Liver (tissue), 9 donors: ENCODE results near the gene DYNLT2. TPM values are rescaled to one million over a fixed set of nuclear protein-coding genes. Genes with fewer than 3 reads are reported as not detected.

Experiments used
- DNase-seq: peaks from one replicate; pipeline ENCODE4 v3.0.0-alpha.2; 2017; ENCODE audit warnings: low spot score
- H3K27ac ChIP-seq, 2 donors: one replicate each; pipeline ENCODE4 v1.7.0; 2013; ENCODE audit warnings: inconsistent platforms in 2 of 2, low read length in 2 of 2, control low read depth in 1 of 2, low read depth in 1 of 2, mild to moderate bottlenecking in 1 of 2
- H3K27me3 ChIP-seq, 4 donors: one replicate each; pipeline versions ENCODE4 v1.6.1 to v1.7.0; 2013; ENCODE audit warnings: low read length in 3 of 4, inconsistent platforms in 1 of 4, mild to moderate bottlenecking in 1 of 4, moderate library complexity in 1 of 4; ENCODE audit not compliant: control insufficient read depth in 4 of 4, insufficient read depth in 4 of 4
- H3K36me3 ChIP-seq, 4 donors: one replicate each; pipeline versions ENCODE4 v1.6.1 to v1.7.0; 2013; ENCODE audit warnings: low read length in 3 of 4, mild to moderate bottlenecking in 3 of 4, low read depth in 1 of 4, moderate library complexity in 1 of 4; ENCODE audit not compliant: control insufficient read depth in 4 of 4, insufficient read depth in 3 of 4
- H3K4me1 ChIP-seq, 4 donors: one replicate each; pipeline versions ENCODE4 v1.6.1 to v1.7.0; 2013; ENCODE audit warnings: low read length in 3 of 4, mild to moderate bottlenecking in 3 of 4, moderate library complexity in 1 of 4; ENCODE audit not compliant: control insufficient read depth in 4 of 4, insufficient read depth in 4 of 4
- H3K4me3 ChIP-seq, 3 donors: one replicate each; pipeline versions ENCODE4 v1.6.1 to v1.7.0; 2013; ENCODE audit warnings: low read length in 3 of 3, control low read depth in 1 of 3, low read depth in 1 of 3, mild to moderate bottlenecking in 1 of 3
- H3K9ac ChIP-seq, 2 donors: one replicate each; pipeline ENCODE4 v1.7.0; 2013; ENCODE audit warnings: low read length in 2 of 2, mild to moderate bottlenecking in 2 of 2, moderate library complexity in 2 of 2, control low read depth in 1 of 2, low read depth in 1 of 2
- H3K9me3 ChIP-seq, 4 donors: one replicate each; pipeline versions ENCODE4 v1.6.1 to v1.7.0; 2013; ENCODE audit warnings: low read length in 3 of 4; ENCODE audit not compliant: control insufficient read depth in 4 of 4
- EGR1 ChIP-seq, 2 donors: IDR thresholded peaks; 2 replicates each; pipeline ENCODE4 v1.6.1; 2016 to 2018; ENCODE audit warnings: antibody characterized with exemption in 2 of 2, low read depth in 2 of 2
- FOXA1 ChIP-seq: IDR thresholded peaks from 2 replicates; pipeline ENCODE4 v1.6.1; 2016; ENCODE audit warnings: antibody characterized with exemption
- FOXA2 ChIP-seq: IDR thresholded peaks from 2 replicates; pipeline ENCODE4 v1.6.1; 2016; ENCODE audit warnings: antibody characterized with exemption
- GABPA ChIP-seq, 2 donors: IDR thresholded peaks in 1 of 2; conservative IDR thresholded peaks in 1 of 2; 2 replicates each; pipeline ENCODE4 v1.6.1; 2016; ENCODE audit warnings: antibody characterized with exemption in 2 of 2, mild to moderate bottlenecking in 1 of 2, moderate library complexity in 1 of 2
- HNF4A ChIP-seq, 2 donors: conservative IDR thresholded peaks; 2 replicates each; pipeline ENCODE4 v1.6.1; 2016; ENCODE audit warnings: antibody characterized with exemption in 2 of 2, mild to moderate bottlenecking in 2 of 2
- HNF4G ChIP-seq: IDR thresholded peaks from 2 replicates; pipeline ENCODE4 v1.6.1; 2016; ENCODE audit warnings: antibody characterized with exemption
- JUND ChIP-seq, 2 donors: IDR thresholded peaks; 2 replicates each; pipeline ENCODE4 v1.6.1; 2016; ENCODE audit warnings: antibody characterized with exemption in 2 of 2
- NR2F2 ChIP-seq: IDR thresholded peaks from 2 replicates; pipeline ENCODE4 v1.6.1; 2016; ENCODE audit warnings: antibody characterized with exemption
- RAD21 ChIP-seq, 2 donors: IDR thresholded peaks; 2 replicates each; pipeline ENCODE4 v1.6.1; 2016; ENCODE audit warnings: antibody characterized with exemption in 2 of 2, mild to moderate bottlenecking in 2 of 2
- RXRA ChIP-seq, 2 donors: IDR thresholded peaks; 2 replicates each; pipeline ENCODE4 v1.6.1; 2017 to 2018; ENCODE audit warnings: antibody characterized with exemption in 2 of 2, mild to moderate bottlenecking in 1 of 2
- SP1 ChIP-seq: IDR thresholded peaks from 2 replicates; pipeline ENCODE4 v1.6.1; 2018; ENCODE audit warnings: antibody characterized with exemption, mild to moderate bottlenecking
- TAF1 ChIP-seq: conservative IDR thresholded peaks from 2 replicates; pipeline ENCODE4 v1.6.1; 2016; ENCODE audit warnings: antibody characterized with exemption, mild to moderate bottlenecking
- YY1 ChIP-seq: IDR thresholded peaks from 2 replicates; pipeline ENCODE4 v1.6.1; 2016; ENCODE audit warnings: antibody characterized with exemption, mild to moderate bottlenecking
- ZBTB33 ChIP-seq: IDR thresholded peaks from 2 replicates; pipeline ENCODE4 v1.6.1; 2016; ENCODE audit warnings: antibody characterized with exemption
- WGBS: extraction: QIAGEN DNeasy Blood & Tissue Kit; methylation state at CpG from one replicate; pipeline ENCODE4 v1.1.7; 2013; 5-methylcytosine and 5-hydroxymethylcytosine counted together
- polyA plus RNA-seq, 2 donors: library from polyadenylated mRNA; stranded (reverse) in 1 of 2; unstranded in 1 of 2; fragments of 200-250 nt in 1 of 2; fragments of >200 nt in 1 of 2; fragmentation: Nextera tagmentation in 1 of 2; extraction: Ambion mirVana in 1 of 2; gene quantifications; one replicate each; pipeline versions ENCODE4 v1.2.1 to v1.2.3, GENCODE V29; 2013 to 2015
- total RNA-seq, 2 donors: library from RNA; depleted of rRNA; stranded (reverse); fragments of >200 nt; gene quantifications; one replicate each; pipeline ENCODE4 v1.2.3, GENCODE V29; 2014
- TF ChIP-seq, protein P1 (sequence below): IDR thresholded peaks from 2 replicates; pipeline ENCODE4 v1.6.1; 2016; ENCODE audit warnings: antibody characterized with exemption
- TF ChIP-seq, protein P2 (sequence below): IDR thresholded peaks from 2 replicates; pipeline ENCODE4 v1.6.1; 2016; ENCODE audit warnings: antibody characterized with exemption
- TF ChIP-seq, protein P3 (sequence below): fragments of 150-350 bp; IDR thresholded peaks from 2 replicates; pipeline ENCODE4 v1.5.1; 2017; ENCODE audit warnings: improper control_type of control experiment, low read depth, low read length; ENCODE audit not compliant: missing input control
- TF ChIP-seq, protein P4 (sequence below): IDR thresholded peaks from 2 replicates; pipeline ENCODE4 v1.6.1; 2016; ENCODE audit warnings: antibody characterized with exemption, mild to moderate bottlenecking
- donor health status: healthy.
- donor health status: healthy.
- donor health status: healthy.
- donor health status: healthy.
- donor health status: healthy.

Gene DYNLT2
- total and polyA plus RNA-seq, 4 donors = 0.37 to 2.3 (median 1.2) TPM

- H3K27me3 ChIP-seq = no peaks in the 10 kb centered on the region
- H3K4me1 ChIP-seq = peaks cover 0 to 22% (median 17%) of the 10 kb centered on the region in 4 donors
- no peaks in the 10 kb centered on the region for H3K9me3 ChIP-seq
- H3K4me3 ChIP-seq = no peak overlapping the region
- WGBS = 88% methylated on average over 5 of the region's 5 CpGs
- no peak overlapping the region for H3K27ac ChIP-seq
- TF ChIP-seq RAD21 (IDR thresholded peaks at IDR 0.05) = no peak
- TF ChIP-seq RXRA (IDR thresholded peaks at IDR 0.05) = no peak
- TF ChIP-seq, protein P1, sequence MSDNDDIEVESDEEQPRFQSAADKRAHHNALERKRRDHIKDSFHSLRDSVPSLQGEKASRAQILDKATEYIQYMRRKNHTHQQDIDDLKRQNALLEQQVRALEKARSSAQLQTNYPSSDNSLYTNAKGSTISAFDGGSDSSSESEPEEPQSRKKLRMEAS = no peak
- TF ChIP-seq, protein P2, sequence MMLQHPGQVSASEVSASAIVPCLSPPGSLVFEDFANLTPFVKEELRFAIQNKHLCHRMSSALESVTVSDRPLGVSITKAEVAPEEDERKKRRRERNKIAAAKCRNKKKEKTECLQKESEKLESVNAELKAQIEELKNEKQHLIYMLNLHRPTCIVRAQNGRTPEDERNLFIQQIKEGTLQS = no peak
- no peak for TF ChIP-seq GABPA (IDR thresholded peaks at IDR 0.05 in 1 of 2, conservative IDR thresholded peaks at IDR 0.05 in 1 of 2)
- no peak for TF ChIP-seq EGR1 (IDR thresholded peaks at IDR 0.05; ENCODE audit: low read depth in 2 of 2)
- no peak for TF ChIP-seq YY1
- no peak for TF ChIP-seq FOXA1
- TF ChIP-seq FOXA2 = no peak
- TF ChIP-seq HNF4G = no peak
- no peak for TF ChIP-seq TAF1
- TF ChIP-seq HNF4A (conservative IDR thresholded peaks at IDR 0.05) = no peak
- TF ChIP-seq ZBTB33 = no peak
- TF ChIP-seq NR2F2 = no peak
- TF ChIP-seq JUND (IDR thresholded peaks at IDR 0.05) = no peak
- no peak for TF ChIP-seq SP1
- TF ChIP-seq, protein P3, sequence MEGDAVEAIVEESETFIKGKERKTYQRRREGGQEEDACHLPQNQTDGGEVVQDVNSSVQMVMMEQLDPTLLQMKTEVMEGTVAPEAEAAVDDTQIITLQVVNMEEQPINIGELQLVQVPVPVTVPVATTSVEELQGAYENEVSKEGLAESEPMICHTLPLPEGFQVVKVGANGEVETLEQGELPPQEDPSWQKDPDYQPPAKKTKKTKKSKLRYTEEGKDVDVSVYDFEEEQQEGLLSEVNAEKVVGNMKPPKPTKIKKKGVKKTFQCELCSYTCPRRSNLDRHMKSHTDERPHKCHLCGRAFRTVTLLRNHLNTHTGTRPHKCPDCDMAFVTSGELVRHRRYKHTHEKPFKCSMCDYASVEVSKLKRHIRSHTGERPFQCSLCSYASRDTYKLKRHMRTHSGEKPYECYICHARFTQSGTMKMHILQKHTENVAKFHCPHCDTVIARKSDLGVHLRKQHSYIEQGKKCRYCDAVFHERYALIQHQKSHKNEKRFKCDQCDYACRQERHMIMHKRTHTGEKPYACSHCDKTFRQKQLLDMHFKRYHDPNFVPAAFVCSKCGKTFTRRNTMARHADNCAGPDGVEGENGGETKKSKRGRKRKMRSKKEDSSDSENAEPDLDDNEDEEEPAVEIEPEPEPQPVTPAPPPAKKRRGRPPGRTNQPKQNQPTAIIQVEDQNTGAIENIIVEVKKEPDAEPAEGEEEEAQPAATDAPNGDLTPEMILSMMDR = no peak
- TF ChIP-seq, protein P4, sequence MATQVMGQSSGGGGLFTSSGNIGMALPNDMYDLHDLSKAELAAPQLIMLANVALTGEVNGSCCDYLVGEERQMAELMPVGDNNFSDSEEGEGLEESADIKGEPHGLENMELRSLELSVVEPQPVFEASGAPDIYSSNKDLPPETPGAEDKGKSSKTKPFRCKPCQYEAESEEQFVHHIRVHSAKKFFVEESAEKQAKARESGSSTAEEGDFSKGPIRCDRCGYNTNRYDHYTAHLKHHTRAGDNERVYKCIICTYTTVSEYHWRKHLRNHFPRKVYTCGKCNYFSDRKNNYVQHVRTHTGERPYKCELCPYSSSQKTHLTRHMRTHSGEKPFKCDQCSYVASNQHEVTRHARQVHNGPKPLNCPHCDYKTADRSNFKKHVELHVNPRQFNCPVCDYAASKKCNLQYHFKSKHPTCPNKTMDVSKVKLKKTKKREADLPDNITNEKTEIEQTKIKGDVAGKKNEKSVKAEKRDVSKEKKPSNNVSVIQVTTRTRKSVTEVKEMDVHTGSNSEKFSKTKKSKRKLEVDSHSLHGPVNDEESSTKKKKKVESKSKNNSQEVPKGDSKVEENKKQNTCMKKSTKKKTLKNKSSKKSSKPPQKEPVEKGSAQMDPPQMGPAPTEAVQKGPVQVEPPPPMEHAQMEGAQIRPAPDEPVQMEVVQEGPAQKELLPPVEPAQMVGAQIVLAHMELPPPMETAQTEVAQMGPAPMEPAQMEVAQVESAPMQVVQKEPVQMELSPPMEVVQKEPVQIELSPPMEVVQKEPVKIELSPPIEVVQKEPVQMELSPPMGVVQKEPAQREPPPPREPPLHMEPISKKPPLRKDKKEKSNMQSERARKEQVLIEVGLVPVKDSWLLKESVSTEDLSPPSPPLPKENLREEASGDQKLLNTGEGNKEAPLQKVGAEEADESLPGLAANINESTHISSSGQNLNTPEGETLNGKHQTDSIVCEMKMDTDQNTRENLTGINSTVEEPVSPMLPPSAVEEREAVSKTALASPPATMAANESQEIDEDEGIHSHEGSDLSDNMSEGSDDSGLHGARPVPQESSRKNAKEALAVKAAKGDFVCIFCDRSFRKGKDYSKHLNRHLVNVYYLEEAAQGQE = no peak
- H3K36me3 ChIP-seq = peaks cover 0 to 11% (median 1%) of the 10 kb centered on the region in 4 donors
- DNase-seq = no peak
- H3K9ac ChIP-seq = no peak overlapping the region
Measured at GRCh38 chr6:169786349-169786748, 35.0 kb upstream of the DYNLT2 start.
